Measurements from ENCODE around the gene TASP1.

- TF ChIP-seq CTCF (optimal IDR thresholded peaks at IDR 0.05 in 1 of 3, IDR thresholded peaks at IDR 0.05 in 1 of 3, conservative IDR thresholded peaks at IDR 0.05 in 1 of 3; ENCODE audit: extremely low read depth in 1 of 3, insufficient read depth in 2 of 3, low read length in 3 of 3) (no peak), EZH2 (IDR thresholded peaks at IDR 0.05; ENCODE audit: low read length) (no peak)
These were observed 13.3 kb downstream of the TASP1 start for GRCh38 chr20:13625304-13625979.
